ENCODE results near the gene ITPR2.
"Not testable (repeated sequence)": the region's sequence is repeated elsewhere in the genome, so short reads cannot be mapped to it uniquely, and the experiment has no call there.

The ITPR2 gene

DNA sequence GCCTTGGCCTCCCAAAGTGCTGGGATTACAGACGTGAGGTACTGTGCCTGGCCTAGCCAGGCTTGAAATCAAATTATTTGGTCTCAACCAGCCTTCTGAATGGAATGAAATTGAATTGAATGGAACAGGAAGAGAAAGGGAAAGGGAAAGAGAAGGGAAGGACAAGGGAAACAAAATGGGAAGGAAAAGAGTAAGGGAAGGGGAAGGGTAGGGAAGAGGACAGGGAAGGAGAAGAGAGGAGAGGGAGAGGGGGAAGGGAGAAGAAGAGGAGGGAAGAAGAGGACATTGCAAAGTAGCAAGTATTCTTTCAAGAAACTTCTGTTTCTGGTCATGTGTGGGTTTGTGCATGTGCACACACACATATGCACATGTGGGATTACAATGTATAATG, 97.8 kb downstream of the ITPR2 start:
- in situ Hi-C loops (cut with HindIII; ENCODE audit: low sequenced_read_pairs): no loop called here

- in situ Hi-C loops (cut with HindIII; ENCODE audit: low sequenced_read_pairs): no loop called here
Measured at GRCh38 chr12:26734510-26735248, 98.3 kb downstream of the ITPR2 start.

GRCh38 chr12:26732005-26732908, 100.7 kb downstream of the ITPR2 start:
- in situ Hi-C loops (cut with HindIII; ENCODE audit: low sequenced_read_pairs): no loop called here

GRCh38 chr12:26730481-26731350, 102.3 kb downstream of the ITPR2 start:
- in situ Hi-C loops (cut with HindIII; ENCODE audit: low sequenced_read_pairs): no loop called here

- in situ Hi-C loops (cut with HindIII; ENCODE audit: low sequenced_read_pairs): not testable (repeated sequence)
Measured at GRCh38 chr12:26729137-26729671, 103.8 kb downstream of the ITPR2 start.

DNA sequence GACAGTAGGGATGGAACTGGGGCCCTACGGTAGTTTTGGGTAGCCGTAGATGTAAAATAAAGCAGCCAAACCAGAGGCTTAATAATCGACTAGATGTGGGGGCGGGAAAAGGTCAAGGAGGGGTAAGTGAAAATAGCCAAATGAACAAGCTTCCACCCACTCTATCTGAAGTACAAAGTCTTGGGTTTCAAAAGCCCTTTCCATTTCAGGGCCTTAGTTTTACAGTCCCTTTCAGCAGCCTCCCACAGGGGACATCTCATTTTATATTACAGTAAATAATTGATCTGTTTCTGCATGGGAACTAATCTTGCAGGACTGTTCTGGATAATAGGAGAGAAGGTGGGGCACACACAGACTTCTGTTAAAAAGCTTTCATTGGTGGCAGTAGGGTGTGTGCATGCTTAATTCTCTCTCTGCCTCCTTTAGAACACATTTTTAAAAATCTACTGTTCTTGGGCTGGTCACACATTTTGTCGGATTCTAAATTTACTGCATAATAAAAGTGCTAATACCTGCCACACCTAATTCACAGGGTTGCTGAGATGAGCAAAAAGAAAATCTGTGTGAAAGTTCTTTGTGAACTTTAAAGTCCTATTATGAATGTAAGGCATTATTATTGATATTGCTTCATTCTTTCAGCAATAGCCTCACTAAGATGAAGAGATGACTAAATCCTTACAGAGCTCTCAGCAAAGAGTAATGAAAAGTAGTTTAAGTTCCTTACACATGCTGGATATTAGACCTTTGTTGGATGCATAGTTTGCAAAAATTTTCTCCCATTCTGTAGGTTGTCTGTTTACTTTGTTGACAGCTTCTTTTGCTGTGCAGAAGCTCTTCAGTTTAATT, 104.6 kb downstream of the ITPR2 start:
- in situ Hi-C loops (cut with HindIII; ENCODE audit: low sequenced_read_pairs): no loop called here

DNA sequence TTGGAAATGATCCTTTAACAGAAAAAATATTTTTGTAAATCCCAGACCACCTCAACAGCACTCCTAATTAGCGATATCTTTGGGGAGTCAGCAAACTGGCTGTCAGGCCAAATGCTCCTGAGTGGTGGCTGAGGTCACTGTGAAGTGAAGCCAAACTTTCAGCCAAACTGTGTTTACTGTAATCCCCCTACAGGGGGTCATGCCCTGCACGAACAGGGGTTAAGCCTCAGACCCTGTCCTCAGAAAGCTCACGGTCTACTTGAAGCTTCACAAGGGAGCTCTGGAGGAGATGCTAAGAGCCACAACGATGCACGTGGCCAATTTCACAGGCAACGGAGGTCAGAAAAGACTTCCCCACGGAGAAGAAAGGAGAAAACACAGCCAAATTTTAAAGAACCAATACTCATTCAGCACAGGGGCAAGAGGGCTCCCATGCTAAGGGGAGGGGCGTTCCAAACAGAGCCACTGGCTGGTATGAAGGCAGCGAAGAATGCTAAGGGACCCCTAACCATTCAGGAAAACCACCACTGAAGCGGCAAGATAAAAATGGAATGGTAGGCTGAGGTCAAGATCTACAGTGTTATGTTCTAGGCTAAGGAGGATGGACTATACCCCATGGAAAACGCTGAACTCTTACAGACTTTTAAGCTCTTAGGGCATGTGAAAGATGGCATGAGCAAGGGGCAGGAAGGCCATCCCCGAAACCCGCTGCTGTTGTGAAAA, 105.4 kb downstream of the ITPR2 start:
- in situ Hi-C loops (cut with HindIII; ENCODE audit: low sequenced_read_pairs): no loop called here

DNA sequence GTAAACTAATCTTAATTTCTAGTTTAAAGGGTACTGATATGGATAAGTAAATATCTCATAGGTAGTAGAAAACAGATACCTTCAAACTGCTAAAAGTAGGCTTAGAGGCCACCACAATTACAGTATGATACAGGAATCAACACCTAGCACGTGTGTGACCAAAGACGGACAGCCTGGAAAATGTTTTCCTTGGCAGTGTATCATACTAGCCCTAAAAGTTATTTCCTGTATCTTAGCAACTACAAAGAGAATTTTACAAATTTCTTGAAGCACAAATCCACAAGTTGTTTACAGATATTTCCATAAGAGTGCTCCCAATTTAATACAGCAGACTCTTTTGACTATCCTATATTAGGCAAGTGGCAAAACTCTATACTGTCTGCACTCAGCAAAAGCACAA, 106.0 kb downstream of the ITPR2 start:
- in situ Hi-C loops (cut with HindIII; ENCODE audit: low sequenced_read_pairs): no loop called here

DNA sequence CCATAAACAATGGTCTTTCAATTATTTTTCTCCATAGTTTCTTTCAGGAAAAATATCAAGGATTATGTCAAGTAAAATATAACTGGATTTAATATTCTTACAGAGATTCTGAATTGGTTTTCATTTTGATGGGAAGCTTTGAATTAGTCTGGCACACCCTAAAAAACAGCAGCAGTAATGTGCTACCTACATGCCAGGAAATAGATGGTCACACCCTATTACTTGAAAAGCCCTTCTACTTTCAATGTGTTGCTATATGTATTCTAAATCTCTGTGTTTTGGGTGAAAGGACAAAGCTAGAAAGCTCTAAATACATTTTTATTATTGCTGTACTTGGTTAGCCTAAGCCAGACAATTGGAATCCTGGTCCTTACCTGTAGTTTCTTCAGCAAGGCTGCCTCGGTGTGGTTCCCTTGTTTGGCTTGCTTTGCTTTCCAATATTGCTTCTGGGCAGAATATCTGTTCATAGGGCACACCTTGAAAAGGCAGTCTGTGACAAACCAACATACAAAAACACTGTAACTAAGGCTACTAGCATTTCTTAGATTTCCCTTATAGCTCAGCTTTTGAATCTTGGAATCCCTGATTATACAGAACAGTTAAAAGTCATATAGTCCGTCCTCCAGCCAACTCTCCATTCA, 107.6 kb downstream of the ITPR2 start:
- in situ Hi-C loops (cut with HindIII; ENCODE audit: low sequenced_read_pairs): no loop called here

DNA sequence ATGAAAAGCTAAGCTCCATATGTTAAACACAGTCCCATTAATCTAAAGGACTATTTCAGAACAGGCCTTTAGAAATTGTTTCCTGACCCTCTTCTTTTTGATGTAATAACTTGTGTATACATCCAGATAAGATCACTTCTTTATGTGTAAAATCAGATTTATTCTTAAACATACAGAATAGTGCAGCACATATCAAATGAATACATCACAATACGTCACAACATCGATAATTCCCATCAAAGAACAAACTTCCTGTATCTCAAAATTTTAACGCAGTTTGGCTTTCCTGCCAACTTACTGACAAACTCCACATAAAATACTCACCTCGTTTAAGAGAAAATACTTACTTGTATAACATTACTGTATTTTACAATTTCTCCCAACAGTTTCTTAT, 108.7 kb downstream of the ITPR2 start:
- in situ Hi-C loops (cut with HindIII; ENCODE audit: low sequenced_read_pairs): no loop called here

GRCh38 chr12:26723379-26724308, 109.3 kb downstream of the ITPR2 start:
- in situ Hi-C loops (cut with HindIII; ENCODE audit: low sequenced_read_pairs): no loop called here

DNA sequence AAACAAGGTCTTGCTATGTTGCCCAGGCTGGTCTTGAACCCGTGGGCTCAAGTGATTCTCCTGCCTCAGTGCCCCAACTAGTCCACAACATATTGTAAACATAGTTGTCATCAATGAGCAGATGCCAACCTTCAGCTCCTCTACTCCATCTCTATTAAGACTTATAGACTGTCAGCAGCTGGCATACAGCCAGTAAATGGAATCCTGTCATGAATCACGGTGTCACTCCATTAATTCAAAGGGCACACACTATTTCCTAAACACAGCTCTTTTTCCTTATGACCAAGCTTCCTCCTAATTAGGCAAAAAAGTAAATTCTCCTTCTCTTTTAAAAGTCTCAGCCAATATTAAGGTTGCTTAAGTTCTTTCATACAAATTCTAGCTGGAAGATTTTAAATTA, 111.2 kb downstream of the ITPR2 start:
- in situ Hi-C loops (cut with HindIII; ENCODE audit: low sequenced_read_pairs): no loop called here

- in situ Hi-C loops (cut with HindIII; ENCODE audit: low sequenced_read_pairs): no loop called here
Measured at GRCh38 chr12:26719852-26720251, 113.1 kb downstream of the ITPR2 start.

DNA sequence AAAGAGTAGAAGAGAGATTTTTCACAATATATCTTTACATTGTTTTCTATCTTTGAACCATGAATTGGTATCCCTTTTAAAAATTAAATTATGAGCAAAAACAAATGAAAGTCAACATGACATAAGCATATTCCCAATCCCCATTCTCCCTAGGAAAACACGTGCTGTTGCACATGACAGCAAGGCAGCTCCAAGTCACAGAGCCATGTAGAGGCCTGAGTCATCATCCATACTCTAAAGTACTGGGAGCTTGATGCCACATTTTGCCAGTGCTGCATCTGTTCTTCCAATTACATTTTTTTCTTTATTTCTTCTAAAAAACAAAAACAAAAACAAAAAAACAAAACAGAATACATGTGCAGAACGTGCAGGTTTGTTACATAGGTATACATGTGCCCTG, 115.2 kb downstream of the ITPR2 start:
- in situ Hi-C loops (cut with HindIII; ENCODE audit: low sequenced_read_pairs): no loop called here

DNA sequence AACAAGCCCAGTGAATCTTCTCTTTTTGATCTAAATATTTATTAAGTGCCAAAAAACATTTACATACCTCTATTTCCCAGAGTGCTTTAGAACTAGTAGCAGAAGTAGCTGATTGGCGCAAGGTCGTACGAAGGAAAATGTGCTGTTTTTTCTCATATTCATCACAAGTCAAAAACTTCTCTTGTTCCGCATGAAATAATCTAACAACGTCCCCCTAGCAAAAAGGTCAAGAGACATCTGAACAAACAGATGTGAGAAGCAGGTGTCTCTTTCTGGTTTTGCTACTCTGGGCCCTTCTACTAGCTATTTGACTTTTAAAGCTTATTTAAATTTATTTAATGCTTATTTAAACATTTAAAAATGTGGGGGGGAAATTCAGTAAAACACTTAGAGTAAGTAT, 117.8 kb downstream of the ITPR2 start:
- in situ Hi-C loops (cut with HindIII; ENCODE audit: low sequenced_read_pairs): no loop called here

DNA sequence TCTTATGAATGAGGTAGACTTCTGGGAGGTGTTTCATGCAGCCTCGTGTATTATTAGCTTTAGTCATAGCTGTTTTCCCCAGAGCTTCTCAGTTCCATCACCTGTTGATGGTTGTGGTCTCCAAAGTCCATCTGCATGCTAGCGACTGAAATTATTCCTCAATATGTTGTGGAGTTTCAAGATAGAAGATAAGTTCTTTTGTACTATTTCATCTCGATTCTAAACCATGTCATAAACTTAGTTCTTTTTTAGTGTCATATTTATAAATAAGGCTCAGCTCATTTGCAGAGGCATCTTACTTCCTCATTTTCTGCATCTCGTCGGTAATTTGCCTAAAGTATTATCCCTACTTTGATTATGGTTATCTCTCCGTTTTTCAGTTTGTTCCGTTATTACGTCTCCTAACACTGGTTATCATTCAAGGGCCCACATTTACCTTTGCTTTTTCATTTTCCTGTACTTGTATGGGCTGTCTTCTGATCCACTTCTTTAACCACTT, 119.1 kb downstream of the ITPR2 start:
- in situ Hi-C loops (cut with HindIII; ENCODE audit: low sequenced_read_pairs): no loop called here

DNA sequence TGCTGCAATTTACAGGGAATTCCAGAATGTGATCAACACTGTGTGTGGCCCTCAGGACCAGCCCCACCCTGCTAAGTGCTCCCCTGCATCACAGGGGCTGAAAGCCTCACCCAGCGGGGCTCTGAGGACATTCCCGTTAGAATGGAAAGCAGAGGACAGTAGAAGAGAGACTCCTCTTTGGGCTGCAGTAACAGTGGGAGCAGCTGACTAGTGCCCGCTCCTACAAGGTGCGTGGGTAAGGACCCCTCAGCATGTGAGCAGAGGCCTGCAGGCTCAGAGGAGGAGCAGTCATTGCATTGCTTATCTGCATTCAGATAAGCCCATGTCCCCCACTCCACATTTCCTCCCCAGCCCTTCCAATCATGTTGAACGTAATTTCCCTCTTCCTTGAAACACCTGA, 120.1 kb downstream of the ITPR2 start:
- in situ Hi-C loops (cut with HindIII; ENCODE audit: low sequenced_read_pairs): no loop called here

DNA sequence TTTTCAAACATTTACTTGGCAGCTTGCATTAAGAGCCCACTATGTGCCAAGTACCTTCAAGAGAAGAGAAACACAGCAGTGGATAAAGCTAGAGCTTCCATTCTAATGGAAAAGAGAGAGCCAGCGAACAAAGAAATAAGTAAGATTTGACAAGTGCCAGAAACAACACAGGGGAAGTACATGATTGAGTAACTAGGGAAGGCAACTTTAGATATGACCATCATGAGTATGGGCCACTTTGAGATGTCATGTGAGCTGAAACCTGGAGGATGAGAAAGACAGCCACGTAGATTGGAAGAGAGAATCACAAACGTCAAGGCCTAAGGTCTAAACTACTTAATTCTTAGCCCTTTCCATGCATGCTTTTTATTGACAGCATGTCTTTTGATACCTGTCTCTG, 121.4 kb downstream of the ITPR2 start:
- in situ Hi-C loops (cut with HindIII; ENCODE audit: low sequenced_read_pairs): no loop called here
